IMR-90 (cell line): ENCODE data around the gene LRRC72. TPM values are rescaled to one million over a fixed set of nuclear protein-coding genes. Genes with fewer than 3 reads are reported as not detected.
A peak's percentile ranks its signal among the peaks of the same experiment; 100 is the strongest.

ENCODE experiments used
- ATAC-seq: fragments of 200-7000 bp; cut with Tn5 transposase; 2 replicates; pipeline ENCODE4 v1.9.1; 2020; ENCODE audit warnings: low read depth, mild to moderate bottlenecking, moderate library complexity
- BruUV-seq: library from RNA; stranded (reverse); fragments of 400-500 nt; replicated peaks from 2 replicates; lab custom pipeline; 2021; lab: Mats Ljungman, UMichigan
- CTCF ChIA-PET: fragments of 300-600 bp; formaldehyde crosslinking; extraction: SDS; loops from one replicate; lab custom pipeline; 2021; ENCODE audit warnings: antibody characterized with exemption; lab: Yijun Ruan, JAX
- POLR2A ChIA-PET: fragments of 300-600 bp; sonication (Branson Sonifier 250); formaldehyde crosslinking; loops from one replicate; lab custom pipeline; 2022; ENCODE audit warnings: antibody characterized with exemption; ENCODE audit not compliant: unreplicated experiment; lab: Charles Lee
- DNase-seq: peaks from one replicate; pipeline ENCODE4 v3.0.0; 2013
- H2AFZ ChIP-seq: replicated peaks from 2 replicates; pipeline ENCODE3; 2013; ENCODE audit warnings: low read length, mild to moderate bottlenecking; ENCODE audit not compliant: poor library complexity
- H2AK5ac ChIP-seq: 2 replicates; pipeline ENCODE4 v1.6.1; 2013; ENCODE audit warnings: low read depth, low read length, inconsistent platforms
- H2AK9ac ChIP-seq: replicated peaks from 2 replicates; pipeline ENCODE3; 2013; ENCODE audit warnings: mild to moderate bottlenecking, low read depth, low read length, moderate library complexity; ENCODE audit not compliant: poor library complexity
- H2BK120ac ChIP-seq: 2 replicates; pipeline ENCODE4 v1.6.1; 2013; ENCODE audit warnings: low read depth, low read length, inconsistent platforms
- H2BK15ac ChIP-seq: 3 replicates; pipeline ENCODE4 v1.6.1; 2013; ENCODE audit warnings: low read depth, low read length, inconsistent platforms
- H2BK20ac ChIP-seq: 2 replicates; pipeline ENCODE4 v1.6.1; 2013; ENCODE audit warnings: low read depth, mild to moderate bottlenecking, inconsistent platforms, low read length, moderate library complexity
- H2BK5ac ChIP-seq: 2 replicates; pipeline ENCODE4 v1.6.1; 2013; ENCODE audit warnings: mild to moderate bottlenecking, low read depth, low read length, inconsistent platforms; ENCODE audit not compliant: poor library complexity, severe bottlenecking
- H3K14ac ChIP-seq: replicated peaks from 2 replicates; pipeline ENCODE4 v1.6.1; 2013; ENCODE audit warnings: low read depth, low read length, inconsistent platforms
- H3K18ac ChIP-seq: 2 replicates; pipeline ENCODE4 v1.6.1; 2013; ENCODE audit warnings: low read depth, low read length, control low read depth
- H3K23ac ChIP-seq: 2 replicates; pipeline ENCODE4 v1.6.1; 2013; ENCODE audit warnings: low read depth, low read length, inconsistent platforms
- H3K27ac ChIP-seq: 2 replicates; pipeline ENCODE4 v1.5.1; 2013; ENCODE audit warnings: mild to moderate bottlenecking, control low read depth, low read length; ENCODE audit not compliant: insufficient read depth
- H3K27me3 ChIP-seq: 2 replicates; pipeline ENCODE4 v1.6.1; 2013; ENCODE audit warnings: low read length; ENCODE audit not compliant: control insufficient read depth, insufficient read depth
- H3K36me3 ChIP-seq: 2 replicates; pipeline ENCODE4 v1.6.1; 2013; ENCODE audit warnings: low read length, mixed read lengths; ENCODE audit not compliant: control insufficient read depth, insufficient read depth
- H3K4ac ChIP-seq: 2 replicates; pipeline ENCODE4 v1.6.1; 2013; ENCODE audit warnings: low read depth, low read length, inconsistent platforms
- H3K4me1 ChIP-seq: 2 replicates; pipeline ENCODE4 v1.6.1; 2013; ENCODE audit warnings: low read length, mixed read lengths; ENCODE audit not compliant: control insufficient read depth, insufficient read depth
- H3K4me2 ChIP-seq: 2 replicates; pipeline ENCODE4 v1.6.1; 2013; ENCODE audit warnings: low read depth, mild to moderate bottlenecking, control low read depth, low read length, moderate library complexity
- H3K4me3 ChIP-seq: 2 replicates; pipeline ENCODE4 v1.5.1; 2013; ENCODE audit warnings: low read depth, mild to moderate bottlenecking, control low read depth, low read length, moderate library complexity; ENCODE audit not compliant: insufficient read depth
- H3K56ac ChIP-seq: 2 replicates; pipeline ENCODE4 v1.6.1; 2013; ENCODE audit warnings: low read length, inconsistent platforms; ENCODE audit not compliant: insufficient read depth; ENCODE audit errors: extremely low read depth
- H3K79me1 ChIP-seq, 2 experiments: 2 replicates each; pipeline ENCODE4 v1.6.1; 2013; ENCODE audit warnings: low read length in 2 of 2, inconsistent platforms in 1 of 2, low read depth in 1 of 2
- H3K9ac ChIP-seq: 2 replicates; pipeline ENCODE4 v1.6.1; 2013; ENCODE audit warnings: low read depth, low read length, control low read depth
- H3K9me1 ChIP-seq: 2 replicates; pipeline ENCODE4 v1.6.1; 2013; ENCODE audit warnings: low read length, inconsistent platforms; ENCODE audit not compliant: insufficient read depth
- H3K9me3 ChIP-seq: 2 replicates; pipeline ENCODE4 v1.6.1; 2013; ENCODE audit warnings: low read length; ENCODE audit not compliant: control insufficient read depth, insufficient read depth
- H4K20me1 ChIP-seq: 2 replicates; pipeline ENCODE4 v1.6.1; 2013; ENCODE audit warnings: low read length, inconsistent platforms; ENCODE audit not compliant: insufficient read depth
- H4K5ac ChIP-seq: 2 replicates; pipeline ENCODE4 v1.6.1; 2013; ENCODE audit warnings: mild to moderate bottlenecking, low read depth, low read length, control low read depth
- H4K8ac ChIP-seq, 2 experiments: 2 replicates each; pipeline ENCODE4 v1.6.1; 2013; ENCODE audit warnings: low read depth in 2 of 2, low read length in 2 of 2, control low read depth in 1 of 2, inconsistent platforms in 1 of 2
- H4K91ac ChIP-seq: 2 replicates; pipeline ENCODE4 v1.6.1; 2013; ENCODE audit warnings: low read depth, low read length, inconsistent platforms; ENCODE audit not compliant: insufficient read depth
- BHLHE40 ChIP-seq: fragments of 150-350 bp; IDR thresholded peaks from 2 replicates; pipeline ENCODE4 v1.6.1; 2016; ENCODE audit warnings: mild to moderate bottlenecking, low read depth, low read length
- CEBPB ChIP-seq: IDR thresholded peaks from 2 replicates; pipeline ENCODE4 v1.6.1; 2012; ENCODE audit warnings: low read depth, low read length, improper control_type of control experiment
- CHD1 ChIP-seq: IDR thresholded peaks from 2 replicates; pipeline ENCODE4 v1.6.1; 2012; ENCODE audit warnings: low read depth, low read length, improper control_type of control experiment
- CTCF ChIP-seq: conservative IDR thresholded peaks from 2 replicates; pipeline ENCODE4 v1.5.1; 2012; ENCODE audit warnings: mild to moderate bottlenecking, low read depth, low read length, improper control_type of control experiment
- FOS ChIP-seq: fragments of 150-350 bp; IDR thresholded peaks from 2 replicates; pipeline ENCODE4 v1.6.1; 2016; ENCODE audit warnings: low read depth, low read length
- MAFK ChIP-seq: IDR thresholded peaks from 2 replicates; pipeline ENCODE4 v1.6.1; 2012; ENCODE audit warnings: low read depth, low read length, improper control_type of control experiment
- MAZ ChIP-seq: IDR thresholded peaks from 2 replicates; pipeline ENCODE4 v1.6.1; 2012; ENCODE audit warnings: low read depth, mild to moderate bottlenecking, low read length, improper control_type of control experiment, moderate library complexity, borderline replicate concordance
- MXI1 ChIP-seq: IDR thresholded peaks from 2 replicates; pipeline ENCODE4 v1.6.1; 2012; ENCODE audit warnings: low read depth, mild to moderate bottlenecking, low read length, moderate library complexity, borderline replicate concordance
- NFE2L2 ChIP-seq: fragments of 150-350 bp; IDR thresholded peaks from 2 replicates; pipeline ENCODE4 v1.6.1; 2016; ENCODE audit warnings: low read depth, mild to moderate bottlenecking, low read length
- POLR2A ChIP-seq: IDR thresholded peaks from 2 replicates; pipeline ENCODE4 v1.6.1; 2012; ENCODE audit warnings: mild to moderate bottlenecking, low read depth, low read length
- RAD21 ChIP-seq: IDR thresholded peaks from 2 replicates; pipeline ENCODE4 v1.6.1; 2012; ENCODE audit warnings: low read length, improper control_type of control experiment
- RCOR1 ChIP-seq: IDR thresholded peaks from 2 replicates; pipeline ENCODE4 v1.6.1; 2012; ENCODE audit warnings: mild to moderate bottlenecking, low read length, improper control_type of control experiment; ENCODE audit not compliant: insufficient replicate concordance
- RFX5 ChIP-seq: IDR thresholded peaks from 2 replicates; pipeline ENCODE4 v1.8.0; 2012; ENCODE audit warnings: low read depth, mild to moderate bottlenecking, low read length, moderate library complexity
- SMC3 ChIP-seq: fragments of 150-350 bp; IDR thresholded peaks from 2 replicates; pipeline ENCODE4 v1.6.1; 2016; ENCODE audit warnings: low read depth, mild to moderate bottlenecking, antibody characterized with exemption, low read length, moderate library complexity
- WGBS, 2 experiments: methylation state at CpG; one replicate each; pipeline versions ENCODE4 v1.1.5 to v1.1.7; 2013; ENCODE audit warnings: missing lambda C conversion rate in 2 of 2; ENCODE audit not compliant: insufficient read length in 1 of 2; ENCODE audit errors: extremely low coverage in 2 of 2; 5-methylcytosine and 5-hydroxymethylcytosine counted together
- dilution Hi-C: fragments of 300-500 bp; cut with HindIII; formaldehyde crosslinking; loops from one replicate; pipeline ENCODE4 v1.14.3; 2018; ENCODE audit warnings: low sequenced_read_pairs; ENCODE audit not compliant: unreplicated experiment
- in situ Hi-C: fragments of 300-500 bp; cut with MboI; formaldehyde crosslinking; loops from 3 replicates; pipeline ENCODE4 v1.14.3; 2019; ENCODE audit warnings: low sequenced_read_pairs, inconsistent platforms, mixed read lengths
- intact Hi-C: fragments of 100-400 bp; cut with micrococcal nuclease; formaldehyde crosslinking; loops from 2 replicates; pipeline ENCODE4 v1.10.0; 2022
- polyA plus RNA-seq, 3 experiments: library from polyadenylated mRNA; depleted of rRNA; stranded (reverse); fragments of >200 nt; gene quantifications; 2 replicates each; pipeline ENCODE4 v1.2.3, GENCODE V29; 2012; ENCODE audit warnings: low replicate concordance in 1 of 3
- total RNA-seq: library from RNA; depleted of rRNA; stranded (reverse); fragments of >200 nt; gene quantifications from 2 replicates; pipeline ENCODE4 v1.2.3, GENCODE V29; 2012
- TF ChIP-seq, protein P1 (sequence below): fragments of 150-350 bp; IDR thresholded peaks from 2 replicates; pipeline ENCODE4 v1.6.1; 2016; ENCODE audit warnings: low read depth, mild to moderate bottlenecking, low read length, moderate library complexity, borderline replicate concordance
- TF ChIP-seq, protein P2 (sequence below): fragments of 150-350 bp; IDR thresholded peaks from 2 replicates; pipeline ENCODE4 v1.6.1; 2017; ENCODE audit warnings: mild to moderate bottlenecking, antibody characterized with exemption, low read length, low read depth

Gene LRRC72
- total and polyA plus RNA-seq, 2 of the 4 experiments (the other 2 are of a cell fraction) = not detected

GRCh38 chr7:16586081-16586874, 59.7 kb downstream of the LRRC72 start:
- no peak overlapping the region for H2BK5ac ChIP-seq
- H3K4me3 ChIP-seq = no peak overlapping the region
- H2AFZ ChIP-seq = peak overlapping the region; percentile 67
- no peak overlapping the region for H3K27ac ChIP-seq
- dilution Hi-C loops = no loop called here
- no peaks in the 10 kb centered on the region for H3K4me1 ChIP-seq
- H3K23ac ChIP-seq = no peak overlapping the region
- H3K27me3 ChIP-seq = no peaks in the 10 kb centered on the region
- intact Hi-C loops = no loop called here
- H2AK9ac ChIP-seq = no peak overlapping the region
- H3K14ac ChIP-seq = no peak overlapping the region
- no peak overlapping the region for H3K9ac ChIP-seq
- H3K9me3 ChIP-seq = no peaks in the 10 kb centered on the region
- ChIA-PET CTCF (no interaction called here), POLR2A (no interaction called here)
- no TSS peak for BruUV-seq
- no peak overlapping the region for H2AK5ac ChIP-seq
- H3K36me3 ChIP-seq = no peaks in the 10 kb centered on the region
- no peak overlapping the region for H3K18ac ChIP-seq
- in situ Hi-C loops = no loop called here
- no peak overlapping the region for H2BK20ac ChIP-seq
- no peak for TF ChIP-seq CTCF
- no peak for TF ChIP-seq MXI1
- no peak for TF ChIP-seq CHD1
- TF ChIP-seq RFX5 = no peak
- TF ChIP-seq MAFK = no peak
- TF ChIP-seq NFE2L2 = no peak
- no peak for TF ChIP-seq MAZ
- TF ChIP-seq RAD21 = no peak
- TF ChIP-seq CEBPB = no peak
- no peak for TF ChIP-seq RCOR1
- TF ChIP-seq POLR2A = no peak
- TF ChIP-seq, protein P1, sequence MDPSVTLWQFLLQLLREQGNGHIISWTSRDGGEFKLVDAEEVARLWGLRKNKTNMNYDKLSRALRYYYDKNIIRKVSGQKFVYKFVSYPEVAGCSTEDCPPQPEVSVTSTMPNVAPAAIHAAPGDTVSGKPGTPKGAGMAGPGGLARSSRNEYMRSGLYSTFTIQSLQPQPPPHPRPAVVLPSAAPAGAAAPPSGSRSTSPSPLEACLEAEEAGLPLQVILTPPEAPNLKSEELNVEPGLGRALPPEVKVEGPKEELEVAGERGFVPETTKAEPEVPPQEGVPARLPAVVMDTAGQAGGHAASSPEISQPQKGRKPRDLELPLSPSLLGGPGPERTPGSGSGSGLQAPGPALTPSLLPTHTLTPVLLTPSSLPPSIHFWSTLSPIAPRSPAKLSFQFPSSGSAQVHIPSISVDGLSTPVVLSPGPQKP = no peak
- TF ChIP-seq SMC3 = no peak
- TF ChIP-seq, protein P2, sequence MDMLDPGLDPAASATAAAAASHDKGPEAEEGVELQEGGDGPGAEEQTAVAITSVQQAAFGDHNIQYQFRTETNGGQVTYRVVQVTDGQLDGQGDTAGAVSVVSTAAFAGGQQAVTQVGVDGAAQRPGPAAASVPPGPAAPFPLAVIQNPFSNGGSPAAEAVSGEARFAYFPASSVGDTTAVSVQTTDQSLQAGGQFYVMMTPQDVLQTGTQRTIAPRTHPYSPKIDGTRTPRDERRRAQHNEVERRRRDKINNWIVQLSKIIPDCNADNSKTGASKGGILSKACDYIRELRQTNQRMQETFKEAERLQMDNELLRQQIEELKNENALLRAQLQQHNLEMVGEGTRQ = no peak
- TF ChIP-seq BHLHE40 = no peak
- no peak for TF ChIP-seq FOS
- H4K20me1 ChIP-seq = no peaks in the 10 kb centered on the region
- no peaks in the 10 kb centered on the region for H3K79me1 ChIP-seq
- ATAC-seq (no peak), DNase-seq (no peak)
- H4K8ac ChIP-seq = no peak overlapping the region
- H3K56ac ChIP-seq = no peak overlapping the region
- no peak overlapping the region for H2BK15ac ChIP-seq
- 70% methylated on average over 13 of the region's 42 CpGs; no CpG with 5 or more reads in 1 of the 2 experiments for WGBS, 2 experiments
- H3K9me1 ChIP-seq = no peaks in the 10 kb centered on the region
- no peak overlapping the region for H2BK120ac ChIP-seq
- H4K91ac ChIP-seq = no peak overlapping the region
- no peak overlapping the region for H4K5ac ChIP-seq
- no peak overlapping the region for H3K4me2 ChIP-seq
- H3K4ac ChIP-seq = no peak overlapping the region
